Panc1 (cell line): ENCODE results near the gene HOPX. TPM values are rescaled to one million over a fixed set of nuclear protein-coding genes. Genes with fewer than 3 reads are reported as not detected.

Experiments used
- ATAC-seq: fragments of 200-7000 bp; cut with Tn5 transposase; 2 replicates; pipeline ENCODE4 v1.9.1; 2020; ENCODE audit warnings: mild to moderate bottlenecking, moderate library complexity
- BruUV-seq: library from RNA; stranded (reverse); fragments of 400-500 nt; replicated peaks from 2 replicates; lab custom pipeline; 2021; lab: Mats Ljungman, UMichigan
- CTCF ChIA-PET: fragments of 300-600 bp; sonication (Branson Sonifier 250); formaldehyde crosslinking; loops from one replicate; lab custom pipeline; 2022; ENCODE audit warnings: antibody characterized with exemption; lab: Charles Lee
- POLR2A ChIA-PET: fragments of 300-600 bp; sonication (Branson Sonifier 250); formaldehyde crosslinking; loops from one replicate; lab custom pipeline; 2022; ENCODE audit warnings: antibody characterized with exemption; lab: Charles Lee
- DNase-seq: peaks from one replicate; pipeline ENCODE4 v3.0.0-alpha.2; 2010; ENCODE audit warnings: low read depth, low spot score
- H3K27ac ChIP-seq: 2 replicates; pipeline ENCODE4 v1.5.1; 2011; ENCODE audit warnings: mild to moderate bottlenecking, low read length, inconsistent platforms
- H3K27me3 ChIP-seq: fragments of 200-500 bp; sonication (Bioruptor generic); 2 replicates; pipeline ENCODE4 v1.6.0; 2014; ENCODE audit warnings: low read length, inconsistent platforms; ENCODE audit not compliant: control insufficient read depth, insufficient read depth
- H3K36me3 ChIP-seq: fragments of 200-500 bp; sonication (Bioruptor generic); 2 replicates; pipeline ENCODE4 v1.5.1; 2014; ENCODE audit warnings: inconsistent platforms, mild to moderate bottlenecking, low read length, moderate library complexity; ENCODE audit not compliant: control insufficient read depth, insufficient read depth
- H3K4me1 ChIP-seq: 2 replicates; pipeline ENCODE4 v1.5.1; 2011; ENCODE audit warnings: inconsistent platforms, mild to moderate bottlenecking, low read length, moderate library complexity; ENCODE audit not compliant: control insufficient read depth, insufficient read depth
- H3K4me3 ChIP-seq, 2 experiments: 2 replicates each; pipeline ENCODE4 v1.5.1; 2011 to 2012; ENCODE audit warnings: low read depth in 2 of 2, low read length in 2 of 2, mild to moderate bottlenecking in 2 of 2, inconsistent platforms in 1 of 2, moderate library complexity in 1 of 2
- H3K9me3 ChIP-seq: fragments of 200-500 bp; sonication (Bioruptor generic); 2 replicates; pipeline ENCODE4 v1.5.1; 2014; ENCODE audit warnings: low read depth, mild to moderate bottlenecking, inconsistent platforms, low read length, moderate library complexity; ENCODE audit not compliant: control insufficient read depth, insufficient read depth
- CTCF ChIP-seq: fragments of 450-650 bp; IDR thresholded peaks from 2 replicates; pipeline ENCODE4 v1.5.1; 2017; ENCODE audit warnings: mild to moderate bottlenecking
- POLR2AphosphoS5 ChIP-seq: IDR thresholded peaks from 2 replicates; pipeline ENCODE4 v1.6.1; 2012; ENCODE audit warnings: mild to moderate bottlenecking, low read depth, low read length, moderate library complexity
- REST ChIP-seq, 2 experiments: IDR thresholded peaks; 2 replicates each; pipeline ENCODE4 v1.6.1; 2011 to 2012; ENCODE audit warnings: low read depth in 2 of 2, control low read depth in 1 of 2, low read length in 1 of 2, mild to moderate bottlenecking in 1 of 2, moderate library complexity in 1 of 2; ENCODE audit not compliant: insufficient read depth in 1 of 2
- SIN3A ChIP-seq: IDR thresholded peaks from 2 replicates; pipeline ENCODE4 v1.6.1; 2012; ENCODE audit warnings: low read depth, mild to moderate bottlenecking, low read length, moderate library complexity, borderline replicate concordance; ENCODE audit not compliant: insufficient read depth
- TCF7L2 ChIP-seq: IDR thresholded peaks from 2 replicates; pipeline ENCODE4 v1.6.1; 2011; ENCODE audit warnings: mild to moderate bottlenecking, low read depth, low read length, inconsistent platforms
- in situ Hi-C: cut with HindIII; loops from 2 replicates; pipeline ENCODE4 v1.10.0; 2016; ENCODE audit warnings: low sequenced_read_pairs, low pct_unique_long_range_greater_than_20kb
- intact Hi-C: fragments of 100-400 bp; cut with micrococcal nuclease; formaldehyde crosslinking; loops from one replicate; pipeline ENCODE4 v1.10.0; 2022; ENCODE audit not compliant: unreplicated experiment
- total RNA-seq: library from RNA; stranded (reverse); gene quantifications from one replicate; pipeline ENCODE4 v1.2.1, GENCODE V29; 2021; ENCODE audit not compliant: unreplicated experiment

Gene HOPX
- total RNA-seq, 1 experiment from 2014 or later = not detected

DNA sequence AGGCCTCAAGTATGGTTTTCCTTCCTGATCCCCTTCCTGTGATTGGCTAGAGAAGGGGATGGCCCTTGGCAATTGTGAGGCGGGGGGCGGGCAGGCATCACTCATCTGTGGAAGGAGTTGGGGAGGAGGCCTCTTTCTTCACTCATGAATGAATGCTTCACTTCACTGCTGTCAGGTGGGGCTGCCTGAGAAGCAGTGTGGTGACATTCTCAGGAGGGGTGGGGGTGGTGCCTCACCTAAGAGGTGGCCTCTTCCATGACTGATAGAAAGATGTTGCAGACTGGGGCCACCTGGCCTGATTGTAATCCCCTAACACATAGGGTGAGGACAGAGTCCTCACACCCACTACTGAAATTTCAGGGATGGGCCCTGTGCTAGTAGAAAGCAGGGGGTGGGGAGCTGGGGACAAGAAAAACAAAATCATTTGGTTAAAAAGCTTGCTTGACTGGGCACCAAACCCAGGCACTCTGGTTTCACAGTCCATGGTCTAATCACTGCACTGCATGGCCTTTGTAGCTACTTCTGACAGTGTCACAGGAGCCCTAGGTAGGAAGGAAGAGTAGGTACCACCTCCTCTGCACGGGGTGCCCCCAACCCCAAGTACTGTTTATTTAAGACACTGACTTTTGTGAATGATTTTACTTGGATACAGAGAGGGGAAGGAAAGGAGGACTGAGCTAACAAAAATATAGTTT, 5.6 kb upstream of the HOPX start:
- no peak for TF ChIP-seq CTCF
- Histone ChIP-seq H3K4me1 (no peaks in the 10 kb centered on the region), H3K27ac (no peak overlapping the region), H3K9me3 (no peaks in the 10 kb centered on the region), H3K4me3 (no peak overlapping the region), H3K27me3 (no peaks in the 10 kb centered on the region), H3K36me3 (no peaks in the 10 kb centered on the region)
- intact Hi-C loops = no loop called here
- in situ Hi-C loops = no loop called here
- POLR2A ChIA-PET = no interaction called here
- DNase-seq (no peak), ATAC-seq (no peak)
- CTCF ChIA-PET = interaction anchor here (1.0 kb wide), 1 partner anchor 150 kb away, joined by 4 read pairs; no protein-coding TSS in a partner anchor
- no TSS peak for BruUV-seq

DNA sequence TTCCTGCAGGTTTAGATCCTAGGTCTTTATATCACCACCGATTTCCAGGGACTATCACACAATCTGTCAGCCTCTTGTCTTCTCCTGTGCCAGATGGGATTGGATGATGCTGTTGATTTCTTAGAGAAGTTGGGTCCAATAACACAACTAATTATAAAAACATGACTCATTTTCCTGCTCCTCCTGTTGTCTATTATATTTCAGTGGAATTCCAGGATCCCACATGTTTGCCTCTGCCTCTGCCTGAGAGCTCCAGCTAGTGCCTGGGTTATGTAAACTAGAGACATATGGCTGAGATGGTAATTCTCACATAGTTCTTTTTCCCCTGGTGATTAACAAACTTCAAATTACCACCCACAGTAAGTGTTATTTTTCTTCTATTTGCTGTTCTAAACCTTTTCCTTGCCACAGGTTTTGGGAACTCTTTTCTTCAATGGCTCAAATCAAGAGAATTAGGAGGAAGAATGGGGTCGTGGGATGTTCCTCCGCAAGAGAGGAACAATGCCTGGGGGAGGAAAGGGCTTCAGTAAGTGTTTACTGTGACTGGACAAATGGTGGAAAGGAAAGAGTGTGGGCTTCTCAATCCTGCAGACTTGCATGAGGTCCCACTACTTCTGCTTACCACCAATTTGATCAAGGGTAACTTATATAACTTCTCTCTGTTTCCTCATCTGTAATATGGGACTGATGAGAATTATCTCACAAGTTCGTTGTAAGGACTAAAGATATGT, 3.4 kb upstream of the HOPX start:
- ChIA-PET POLR2A (no interaction called here), CTCF (interaction anchor here (1.1 kb wide), 1 partner anchor 115 kb away, joined by 6 read pairs; no protein-coding TSS in a partner anchor)
- Histone ChIP-seq H3K9me3 (no peaks in the 10 kb centered on the region), H3K4me1 (no peaks in the 10 kb centered on the region; the same call in 1 of the 2 replicates), H3K27ac (no peak overlapping the region), H3K27me3 (no peaks in the 10 kb centered on the region; the same call in none of the 2 replicates), H3K36me3 (no peaks in the 10 kb centered on the region), H3K4me3 (no peak overlapping the region)
- in situ Hi-C loops (no loop called here), intact Hi-C loops (no loop called here)
- no peak for TF ChIP-seq SIN3A
- no peak for TF ChIP-seq REST (IDR thresholded peaks at IDR 0.05; ENCODE audit: insufficient read depth in 1 of 2, low read depth in 2 of 2, low read length in 1 of 2)
- no peak for TF ChIP-seq POLR2AphosphoS5
- no peak for TF ChIP-seq CTCF
- no peak for TF ChIP-seq TCF7L2
- BruUV-seq = no TSS peak
- DNase-seq = no peak
- ATAC-seq = no peak
